ENCODE measurements around the gene DDHD1.

DDHD1 gene

DNA sequence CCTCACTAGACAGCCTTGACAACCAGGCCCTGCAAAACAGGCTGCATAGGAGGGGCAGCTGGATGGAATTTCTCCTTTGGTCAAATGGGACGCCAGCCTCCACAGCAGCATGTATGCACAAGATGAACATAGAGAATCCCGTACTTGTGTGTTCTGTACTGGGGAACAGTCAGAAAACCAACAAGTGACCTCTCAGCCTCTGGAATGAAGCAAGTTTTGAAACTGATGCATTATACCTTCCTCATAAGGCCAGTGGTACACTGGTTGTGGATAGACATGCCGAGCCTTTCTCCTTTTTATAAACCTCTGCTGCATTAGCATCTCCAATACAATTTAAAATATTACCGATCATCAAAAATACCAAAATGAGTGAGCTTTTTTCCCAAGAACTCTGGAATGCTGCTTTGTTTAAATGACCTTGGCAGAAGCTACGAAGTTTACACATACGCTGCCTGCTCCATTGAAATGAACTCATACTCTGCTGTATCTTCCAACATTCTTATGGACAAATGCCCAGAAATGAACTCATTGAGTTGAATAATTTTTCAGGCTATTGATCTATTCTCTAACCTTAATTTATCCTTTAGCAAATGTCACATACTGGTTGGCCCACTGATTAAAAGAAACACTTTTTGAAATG lies 154.6 kb downstream of the DDHD1 start:
- DNase-seq (ENCODE audit: low read depth) = no peak
- TF ChIP-seq, protein P1, sequence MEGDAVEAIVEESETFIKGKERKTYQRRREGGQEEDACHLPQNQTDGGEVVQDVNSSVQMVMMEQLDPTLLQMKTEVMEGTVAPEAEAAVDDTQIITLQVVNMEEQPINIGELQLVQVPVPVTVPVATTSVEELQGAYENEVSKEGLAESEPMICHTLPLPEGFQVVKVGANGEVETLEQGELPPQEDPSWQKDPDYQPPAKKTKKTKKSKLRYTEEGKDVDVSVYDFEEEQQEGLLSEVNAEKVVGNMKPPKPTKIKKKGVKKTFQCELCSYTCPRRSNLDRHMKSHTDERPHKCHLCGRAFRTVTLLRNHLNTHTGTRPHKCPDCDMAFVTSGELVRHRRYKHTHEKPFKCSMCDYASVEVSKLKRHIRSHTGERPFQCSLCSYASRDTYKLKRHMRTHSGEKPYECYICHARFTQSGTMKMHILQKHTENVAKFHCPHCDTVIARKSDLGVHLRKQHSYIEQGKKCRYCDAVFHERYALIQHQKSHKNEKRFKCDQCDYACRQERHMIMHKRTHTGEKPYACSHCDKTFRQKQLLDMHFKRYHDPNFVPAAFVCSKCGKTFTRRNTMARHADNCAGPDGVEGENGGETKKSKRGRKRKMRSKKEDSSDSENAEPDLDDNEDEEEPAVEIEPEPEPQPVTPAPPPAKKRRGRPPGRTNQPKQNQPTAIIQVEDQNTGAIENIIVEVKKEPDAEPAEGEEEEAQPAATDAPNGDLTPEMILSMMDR (IDR thresholded peaks at IDR 0.05; ENCODE audit: insufficient read depth, low read depth, low read length, missing control alignments) = no peak
- H3K4me3 ChIP-seq (ENCODE audit: low read depth, low read length) = no peak overlapping the region

DNA sequence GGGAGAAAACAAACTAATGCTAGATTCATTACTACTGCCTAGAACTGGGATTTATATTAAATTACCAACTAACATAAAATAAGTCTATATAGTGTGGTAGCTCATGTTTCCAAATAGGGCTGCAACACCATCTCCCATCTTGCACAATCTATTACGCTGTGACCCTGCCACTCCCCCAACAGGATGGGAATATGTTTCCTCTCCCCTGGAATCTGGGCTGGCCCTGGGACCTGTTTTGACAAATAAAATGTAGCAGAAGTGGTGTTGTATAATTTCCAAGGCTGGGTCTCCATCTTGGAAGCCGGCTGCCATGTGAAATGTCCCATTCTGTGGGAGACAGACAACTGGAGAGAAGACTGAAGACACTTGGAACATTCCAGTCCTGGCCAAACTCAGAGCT lies 156.6 kb downstream of the DDHD1 start:
- no peak for DNase-seq (ENCODE audit: low read depth)
- no peak overlapping the region for H3K4me3 ChIP-seq (ENCODE audit: low read depth, low read length)
- TF ChIP-seq, protein P1 (IDR thresholded peaks at IDR 0.05; ENCODE audit: insufficient read depth, low read depth, low read length, missing control alignments) = no peak

DNA sequence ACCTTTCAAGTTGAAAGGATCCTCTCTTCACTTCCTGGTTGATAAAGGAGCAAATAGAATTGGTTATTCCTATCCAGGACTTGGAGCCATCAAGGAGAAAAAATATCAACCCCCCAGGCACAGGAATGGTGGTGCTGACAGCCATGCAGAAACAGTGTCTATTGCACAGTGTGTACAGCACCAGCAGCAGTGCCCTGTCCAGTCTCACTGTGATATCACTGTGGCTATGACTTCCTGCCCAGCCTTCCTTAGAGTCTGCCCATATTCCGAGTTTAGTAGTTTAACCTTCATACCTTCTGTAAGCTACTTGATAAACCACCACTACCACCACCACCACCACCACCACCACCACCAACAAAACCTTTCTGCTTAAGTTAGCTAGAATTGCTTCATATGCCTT lies 157.1 kb downstream of the DDHD1 start:
- TF ChIP-seq, protein P1 (IDR thresholded peaks at IDR 0.05; ENCODE audit: insufficient read depth, low read depth, low read length, missing control alignments) = no peak
- no peak overlapping the region for H3K4me3 ChIP-seq (ENCODE audit: low read depth, low read length)
- no peak for DNase-seq (ENCODE audit: low read depth)

DNA sequence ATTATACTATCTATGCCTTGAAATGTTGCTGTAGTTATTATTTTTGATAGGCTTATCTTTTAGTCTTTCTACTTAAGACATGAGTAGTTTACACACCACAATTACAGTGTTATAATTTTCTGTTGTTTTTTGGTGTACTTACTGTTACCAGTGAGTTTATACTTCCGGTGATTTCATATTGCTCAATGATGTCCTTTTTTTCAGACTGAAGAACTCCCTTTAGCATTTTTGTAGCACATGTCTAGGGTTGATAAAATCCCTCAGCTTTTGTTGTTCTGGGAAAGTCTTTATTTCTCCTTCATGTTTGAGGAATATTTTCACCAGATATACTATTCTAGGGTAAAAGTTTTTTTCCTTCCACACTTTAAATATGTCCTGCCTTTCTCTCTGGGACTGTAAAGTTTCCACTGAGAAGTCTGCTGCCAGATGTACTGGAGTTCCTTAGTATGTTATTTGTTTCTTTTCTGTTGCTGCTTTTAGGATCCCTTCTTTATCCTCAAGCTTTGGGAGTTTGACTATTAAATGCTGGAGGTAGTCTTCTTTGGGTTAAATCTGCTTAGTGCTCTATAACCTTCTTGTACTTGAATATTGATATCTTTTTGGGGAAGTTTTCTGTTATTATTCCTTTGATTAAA lies 160.8 kb downstream of the DDHD1 start:
- DNase-seq (ENCODE audit: low read depth) = no peak
- TF ChIP-seq, protein P1 (IDR thresholded peaks at IDR 0.05; ENCODE audit: insufficient read depth, low read depth, low read length, missing control alignments) = no peak
- no peak overlapping the region for H3K4me3 ChIP-seq (ENCODE audit: low read depth, low read length)

DNA sequence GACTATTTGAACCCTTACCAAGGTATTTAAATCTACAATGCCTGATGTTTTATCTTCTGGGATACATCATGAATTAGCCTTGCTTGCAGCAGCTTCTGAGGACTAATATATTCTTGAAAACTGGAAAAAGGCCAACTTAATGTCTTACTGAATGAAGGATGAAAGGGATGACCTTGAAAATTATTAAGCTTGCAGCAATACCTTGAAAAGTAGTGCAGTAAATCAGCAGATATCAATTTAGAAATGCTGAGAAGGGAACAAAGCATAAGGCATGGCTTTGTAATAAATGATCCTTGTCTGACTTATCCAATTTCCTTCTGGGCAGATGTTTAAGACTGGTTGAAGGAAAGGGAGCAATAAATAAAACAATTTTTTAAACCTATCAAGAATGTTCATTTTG lies 165.0 kb downstream of the DDHD1 start:
- TF ChIP-seq, protein P1 (IDR thresholded peaks at IDR 0.05; ENCODE audit: insufficient read depth, low read depth, low read length, missing control alignments) = no peak
- no peak overlapping the region for H3K4me3 ChIP-seq (ENCODE audit: low read depth, low read length)
- DNase-seq (ENCODE audit: low read depth) = no peak

DNA sequence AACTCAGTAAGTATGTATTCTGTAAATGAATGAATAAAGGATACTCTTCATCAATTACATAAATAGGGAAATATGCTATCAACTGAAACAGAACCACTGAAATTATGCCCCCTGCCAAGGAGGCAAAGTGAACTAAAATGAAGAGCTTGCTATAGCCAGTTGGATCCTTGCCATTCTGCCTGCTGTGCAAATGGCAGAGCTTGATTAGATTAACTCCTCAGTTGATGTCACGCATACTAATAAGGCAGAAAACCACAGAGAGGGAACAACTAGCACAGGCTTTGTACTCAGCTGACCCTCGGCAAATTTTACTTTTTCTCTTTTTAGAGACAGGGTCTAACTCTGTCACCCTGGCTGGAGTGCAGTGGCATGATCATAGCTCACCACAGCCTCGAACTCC lies 165.6 kb downstream of the DDHD1 start:
- TF ChIP-seq, protein P1 (IDR thresholded peaks at IDR 0.05; ENCODE audit: insufficient read depth, low read depth, low read length, missing control alignments) = no peak
- no peak for DNase-seq (ENCODE audit: low read depth)
- H3K4me3 ChIP-seq (ENCODE audit: low read depth, low read length) = no peak overlapping the region

DNA sequence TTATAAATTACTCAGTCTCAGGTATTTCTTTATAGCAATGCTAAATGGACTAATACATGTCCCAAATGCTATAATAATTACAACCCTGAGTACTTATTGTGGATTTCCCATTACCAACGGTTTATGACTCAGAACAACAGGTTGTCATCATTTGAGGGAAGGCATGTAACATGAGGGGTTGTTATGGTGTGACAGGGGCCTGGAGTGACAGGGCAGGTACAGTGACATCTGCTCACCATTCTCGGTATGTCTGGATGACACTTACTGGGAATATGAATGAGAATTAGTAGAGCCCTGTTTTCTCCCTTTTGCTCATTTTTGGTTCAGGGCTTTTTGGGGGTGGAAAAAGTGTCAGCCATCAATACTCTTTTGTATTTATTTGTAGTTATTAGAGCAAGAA lies 166.1 kb downstream of the DDHD1 start:
- DNase-seq (ENCODE audit: low read depth) = no peak
- H3K4me3 ChIP-seq (ENCODE audit: low read depth, low read length) = no peak overlapping the region
- TF ChIP-seq, protein P1 (IDR thresholded peaks at IDR 0.05; ENCODE audit: insufficient read depth, low read depth, low read length, missing control alignments) = no peak
